Activated CD8-positive, alpha-beta memory T cell treated with anti-CD3 and anti-CD28 coated beads, Interleukin-2, amount 50 U/mL, for 48 hours (primary cell): ENCODE results near the gene CEP70.
A peak's percentile ranks its signal among the peaks of the same experiment; 100 is the strongest.
"Not testable (repeated sequence)": the region's sequence is repeated elsewhere in the genome, so short reads cannot be mapped to it uniquely, and the experiment has no call there.

ENCODE experiments used
- DNase-seq: peaks from one replicate; pipeline ENCODE4 v3.0.0-alpha.2; 2020

Gene CEP70

DNA sequence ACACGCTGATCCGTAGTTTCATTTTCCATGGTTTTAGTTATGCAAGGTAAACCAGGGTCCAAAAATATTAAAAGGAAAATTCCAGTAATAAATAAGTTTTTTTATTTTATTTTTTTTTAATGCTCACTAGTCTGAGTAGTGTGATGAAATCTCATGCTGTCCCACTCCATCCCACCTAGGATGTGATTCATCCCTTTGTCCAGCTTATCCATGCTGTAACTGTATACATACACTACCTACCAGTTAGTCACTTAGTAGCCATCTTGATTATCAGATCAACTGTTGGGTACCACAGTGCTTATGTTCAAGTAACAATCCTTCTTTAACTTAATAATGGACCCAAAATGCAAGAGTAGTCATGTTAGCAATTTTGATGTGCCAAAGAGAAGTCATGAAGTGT is 84.5 kb downstream of the CEP70 start:
- DNase-seq: no peak

DNA sequence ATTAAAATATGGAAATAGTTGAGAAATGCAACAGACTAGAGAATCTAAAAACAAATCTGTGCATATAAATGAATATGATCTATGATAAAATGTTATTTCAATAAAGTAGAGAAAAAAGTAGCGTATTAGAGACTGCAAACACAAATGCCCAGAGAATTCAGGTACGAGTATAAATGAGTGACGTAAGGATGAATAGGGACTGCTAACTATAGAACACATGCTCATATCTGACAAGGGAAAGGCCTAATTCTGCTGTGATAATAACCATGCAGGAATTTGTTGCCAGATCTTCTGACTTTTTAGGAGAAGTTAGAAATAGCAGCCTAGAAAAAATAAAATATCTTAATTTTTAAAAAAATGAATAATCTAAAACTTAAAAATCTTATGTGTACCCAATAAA is 86.5 kb downstream of the CEP70 start:
- DNase-seq: no peak

DNA sequence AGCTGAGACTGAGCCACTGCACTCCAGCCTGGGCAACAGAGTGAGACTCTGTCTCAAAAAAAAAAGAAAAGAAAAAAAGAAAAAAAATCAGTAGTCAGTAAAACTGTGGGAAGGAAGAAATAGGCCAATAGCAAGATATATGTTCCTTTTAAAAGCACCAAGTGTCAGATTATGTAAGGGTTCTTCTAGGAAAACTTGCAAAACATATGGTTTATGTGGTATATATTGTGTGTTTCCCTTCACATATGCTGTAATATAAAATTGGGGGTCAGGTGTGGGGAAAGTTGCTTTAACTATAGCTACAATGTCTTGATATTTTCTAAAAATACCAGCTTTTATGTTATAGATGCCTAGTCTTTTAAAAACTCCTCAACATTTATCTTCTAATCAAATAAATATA is 95.1 kb downstream of the CEP70 start:
- no peak for DNase-seq

DNA sequence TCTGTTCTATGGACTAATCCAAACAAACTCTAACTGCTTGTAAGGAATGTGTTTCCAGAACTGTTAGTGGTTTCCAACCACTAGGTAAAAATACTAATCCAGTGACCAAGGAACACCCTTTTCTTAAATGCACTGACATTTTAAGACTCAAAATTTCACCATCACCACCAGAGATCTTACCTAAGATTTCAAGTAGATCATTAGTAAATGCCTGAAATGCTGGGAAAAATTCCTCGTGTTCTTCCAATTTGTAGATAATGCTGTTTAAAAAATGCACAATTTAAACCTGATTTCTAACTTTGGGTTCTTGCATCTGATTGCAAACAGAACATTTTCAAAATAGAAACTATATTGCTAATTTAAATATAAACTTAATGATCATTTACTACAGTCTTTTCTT is 96.2 kb downstream of the CEP70 start:
- no peak for DNase-seq

DNA sequence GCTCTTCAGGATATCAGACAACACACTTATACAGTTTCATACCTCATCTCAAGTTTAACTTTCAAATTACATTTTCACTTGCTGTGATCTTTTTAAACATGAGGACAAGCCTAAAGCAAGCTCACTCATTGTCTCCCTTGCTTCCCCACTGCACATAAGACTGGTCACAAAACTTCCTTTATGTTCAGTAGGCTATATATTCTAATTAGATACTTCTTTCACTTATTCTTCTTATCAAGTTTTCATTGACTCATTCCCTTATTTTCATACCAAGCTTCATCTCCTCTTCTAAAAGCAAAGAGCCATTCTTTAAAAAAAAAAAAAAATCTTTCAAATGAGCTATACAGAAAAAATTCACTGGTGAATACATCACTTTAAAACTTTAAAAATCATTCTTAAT is 97.0 kb downstream of the CEP70 start:
- DNase-seq: no peak

DNA sequence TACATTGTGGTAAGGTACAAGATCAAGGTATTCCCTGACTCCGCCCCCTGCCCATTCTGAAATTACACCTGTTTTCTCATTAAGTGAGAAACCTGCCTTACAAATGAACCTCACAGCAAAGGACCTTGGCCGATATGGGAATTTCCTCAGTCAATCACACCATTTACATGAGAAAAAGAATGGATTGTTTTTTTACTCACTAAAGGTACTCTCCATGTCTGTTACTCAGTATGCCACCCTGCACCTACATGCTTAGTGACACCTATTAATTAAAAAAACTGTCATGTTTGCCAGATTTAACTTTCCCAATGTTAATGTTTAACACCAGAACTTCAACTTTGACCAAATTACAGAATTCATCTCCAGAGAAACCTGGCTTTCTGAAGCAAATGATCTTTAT is 97.6 kb downstream of the CEP70 start:
- no peak for DNase-seq

DNA sequence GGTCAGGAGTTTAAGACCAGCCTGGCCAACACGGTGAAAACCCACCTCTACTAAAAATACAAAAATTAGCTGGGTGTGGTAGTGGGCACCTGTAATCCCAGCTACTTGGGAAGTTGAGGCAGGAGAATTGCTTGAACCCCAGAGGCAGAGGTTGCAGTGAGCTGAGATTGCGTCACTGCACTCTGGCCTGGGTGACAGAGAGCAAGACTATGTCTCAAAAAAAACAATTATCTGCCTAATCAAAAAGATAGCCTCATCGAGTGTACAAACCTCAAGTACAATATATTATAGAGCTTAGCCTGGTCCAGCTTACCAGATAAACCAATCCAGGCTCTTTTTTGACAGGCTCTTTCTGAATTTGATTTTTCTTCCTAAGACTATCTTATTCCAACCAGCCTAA is 98.4 kb downstream of the CEP70 start:
- not testable (repeated sequence) for DNase-seq

DNA sequence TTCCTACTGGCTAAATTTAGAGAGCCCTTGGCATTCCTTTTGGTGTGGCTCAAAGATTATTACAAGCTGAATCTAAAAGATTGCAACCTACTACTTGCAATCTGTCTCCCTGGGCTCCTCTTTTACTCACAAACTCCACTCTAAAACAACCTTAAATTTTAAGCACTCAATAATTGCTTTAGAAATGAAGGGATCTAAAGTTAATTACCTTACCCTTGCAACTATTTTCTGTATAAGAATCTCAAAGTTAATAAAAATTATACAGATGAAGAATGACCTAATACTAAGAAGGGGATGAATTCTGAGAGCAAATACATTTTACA is 99.5 kb downstream of the CEP70 start:
- no peak for DNase-seq

DNA sequence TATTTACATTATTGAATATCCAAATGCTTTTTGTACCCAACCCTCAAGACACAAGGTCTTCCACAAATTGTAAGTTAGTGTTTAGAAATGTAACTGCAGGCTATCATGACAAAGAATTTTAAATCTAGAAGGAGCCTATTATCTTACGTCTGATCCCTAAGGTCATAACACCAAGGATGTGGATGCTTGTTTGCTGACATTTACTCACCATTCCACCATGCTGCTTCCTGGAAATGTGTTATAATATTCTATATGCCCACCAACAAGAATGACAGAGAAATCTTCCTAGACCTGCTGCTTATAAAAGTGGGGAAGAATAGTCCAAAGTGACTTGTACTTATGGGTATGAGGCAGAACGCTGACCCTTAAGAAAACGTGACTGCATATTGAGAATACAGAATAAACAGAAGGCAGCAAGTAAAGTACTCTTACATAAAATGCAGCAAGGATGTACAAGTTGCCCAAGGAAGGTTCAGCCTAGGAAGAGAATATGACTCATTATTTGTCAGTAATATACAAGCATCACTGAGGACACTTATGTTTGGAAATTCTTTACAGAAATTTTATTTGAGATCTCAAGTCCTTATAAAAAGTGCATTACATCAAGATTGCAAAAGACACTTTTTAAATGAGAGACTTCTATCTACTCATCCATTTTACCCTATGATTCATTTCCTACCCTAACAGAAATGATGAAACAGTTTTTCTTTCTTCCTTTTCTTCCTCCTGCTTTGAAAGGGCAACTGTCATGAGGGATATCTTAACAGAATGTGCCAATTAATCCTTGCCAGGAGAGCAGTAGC is 100.1 kb downstream of the CEP70 start:
- DNase-seq: no peak

DNA sequence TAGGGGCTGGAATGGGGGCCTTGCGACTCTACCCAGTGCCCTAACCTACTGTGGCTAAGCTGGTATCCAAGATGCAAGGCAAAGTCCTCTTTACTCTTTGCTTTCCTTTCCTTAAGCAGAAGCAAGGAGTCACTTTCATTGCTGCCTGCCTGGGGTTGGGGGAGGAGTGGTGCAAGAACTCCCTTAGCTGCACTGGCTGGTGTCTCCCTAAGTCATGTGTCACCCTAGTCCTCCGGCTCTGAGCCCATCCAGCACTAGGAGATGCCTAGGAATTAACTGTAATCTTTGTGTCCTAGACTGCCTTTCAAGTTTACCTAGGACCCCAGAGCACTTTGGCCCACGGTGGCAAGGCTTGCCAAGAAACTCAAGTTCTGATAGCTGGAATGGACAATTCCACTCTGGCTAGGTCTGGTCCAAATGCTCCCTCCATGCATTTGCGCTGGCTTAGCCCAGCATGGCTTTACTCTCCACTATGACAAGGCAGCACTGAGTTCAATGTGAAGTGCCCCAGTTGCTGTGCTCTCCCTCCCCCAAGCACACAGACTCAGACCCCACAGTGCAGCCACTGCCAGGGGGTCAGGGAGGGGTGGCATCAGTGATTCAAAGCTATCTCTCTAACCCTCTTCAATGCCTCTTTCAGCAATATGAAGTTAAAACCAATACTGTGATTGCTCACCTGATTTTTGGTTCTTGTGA is 100.9 kb downstream of the CEP70 start:
- no peak for DNase-seq

DNA sequence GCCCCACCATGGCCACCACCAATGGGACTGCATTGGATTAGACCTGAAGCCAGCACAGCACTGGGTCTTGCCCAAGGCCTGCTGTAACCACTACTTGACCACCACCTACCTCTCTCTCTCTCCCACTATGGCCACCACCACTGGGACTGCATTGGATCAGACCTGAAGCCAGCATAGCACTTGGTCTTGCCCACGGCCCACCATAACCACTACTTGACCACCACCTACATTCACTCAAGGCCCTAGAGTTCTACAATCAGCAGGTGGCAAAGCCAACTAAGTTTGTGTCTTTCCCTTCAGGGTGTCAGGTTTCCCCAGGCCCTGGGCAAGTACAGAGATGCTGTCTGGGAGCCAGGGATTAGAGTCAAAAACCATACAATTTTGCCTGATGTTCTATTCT is 102.1 kb downstream of the CEP70 start:
- DNase-seq: no peak

DNA sequence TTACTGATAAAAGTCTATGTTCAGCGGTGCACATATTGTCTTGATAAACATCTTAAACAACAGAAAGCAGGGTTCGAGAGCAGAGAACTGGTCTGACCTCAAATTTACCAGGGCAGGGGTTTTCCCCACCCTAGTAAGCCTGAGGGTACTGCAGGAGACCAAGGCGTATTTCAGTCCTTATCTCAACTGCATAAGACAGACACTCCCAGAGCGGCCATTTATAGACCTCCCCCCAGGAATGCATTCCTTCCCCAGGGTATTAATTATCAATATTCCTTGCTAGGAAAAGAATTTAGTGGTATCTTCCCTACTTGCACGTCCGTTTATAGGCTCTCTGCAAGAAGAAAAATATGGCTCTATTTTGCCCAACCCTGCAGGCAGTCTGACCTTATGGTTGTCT is 107.5 kb downstream of the CEP70 start:
- DNase-seq: not testable (repeated sequence)

DNA sequence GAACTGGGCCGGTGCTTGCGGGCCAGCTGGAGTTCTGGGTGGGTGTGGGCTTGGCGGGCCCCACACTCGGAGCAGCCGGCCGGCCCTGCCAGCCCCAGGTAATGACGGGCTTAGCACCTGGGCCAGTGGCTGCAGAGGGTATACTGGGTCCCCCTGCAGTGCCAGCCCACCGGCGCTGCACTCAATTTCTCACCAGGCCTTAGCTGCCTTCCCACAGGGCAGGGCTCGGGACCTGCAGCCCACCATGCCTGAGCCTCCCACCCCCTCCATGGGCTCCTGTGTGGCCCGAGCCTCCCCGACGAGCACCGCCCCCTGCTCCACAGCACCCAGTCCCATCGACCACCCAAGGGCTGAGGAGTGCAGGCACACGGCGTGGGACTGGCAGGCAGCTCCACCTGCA is 109.4 kb downstream of the CEP70 start:
- DNase-seq: not testable (repeated sequence)

DNA sequence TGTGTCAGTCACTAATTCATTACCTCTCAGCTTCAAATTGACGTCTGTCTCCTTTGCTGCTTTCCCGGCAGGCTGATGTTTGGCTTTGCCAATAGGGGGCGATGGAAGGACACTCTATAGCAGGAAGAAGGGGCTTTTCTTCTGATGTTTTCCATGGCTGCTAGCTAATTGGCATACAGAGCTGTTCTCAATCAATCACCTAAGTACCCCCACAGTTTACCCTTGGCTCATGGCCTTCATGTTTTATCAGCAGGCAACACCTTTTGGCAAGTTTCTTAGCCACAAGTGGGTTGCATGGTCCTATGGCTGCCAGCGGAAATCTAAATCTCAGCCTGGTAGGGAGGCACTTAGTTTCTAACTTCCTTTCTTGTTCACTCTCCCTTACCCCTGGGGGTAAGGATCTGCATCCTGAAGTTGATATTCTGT is 114.6 kb downstream of the CEP70 start:
- no peak for DNase-seq

DNA sequence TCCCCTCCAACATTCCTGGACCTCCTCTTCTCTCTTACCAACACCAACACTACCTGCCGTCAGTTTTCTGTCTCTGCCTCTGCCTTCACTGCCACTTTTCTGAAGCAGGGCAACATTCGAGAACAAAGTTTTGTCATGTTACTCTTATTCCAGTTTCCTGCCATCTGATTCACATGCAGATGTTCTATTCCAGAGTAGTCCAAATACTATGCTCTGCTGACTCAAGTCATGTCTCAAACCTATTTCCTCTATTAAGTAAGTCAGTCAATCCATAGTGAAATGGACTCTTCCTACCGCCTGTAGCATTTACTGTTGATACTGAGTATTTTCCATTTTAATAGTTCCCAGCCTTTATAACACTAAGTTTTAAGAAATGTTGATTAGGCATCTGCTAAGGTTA is 116.3 kb downstream of the CEP70 start:
- DNase-seq: no peak

DNA sequence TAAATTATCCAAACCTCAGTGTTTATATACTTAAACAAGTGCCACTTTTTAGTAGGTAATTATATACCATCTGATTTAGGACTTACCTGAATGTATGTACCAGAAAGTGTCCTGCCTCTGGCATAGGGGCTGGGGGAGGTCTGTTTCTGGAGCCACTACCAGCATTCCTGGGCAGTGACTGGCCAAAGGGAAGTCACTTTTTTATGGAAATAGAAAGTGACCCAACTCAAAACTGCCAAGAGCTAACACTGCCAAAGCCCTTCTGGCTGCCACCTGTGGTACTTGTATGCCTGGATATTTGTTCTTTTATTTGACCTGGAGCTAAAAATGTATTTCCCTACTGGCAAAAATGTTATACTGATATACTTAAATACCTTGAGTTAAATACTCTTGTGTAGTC is 116.9 kb downstream of the CEP70 start:
- DNase-seq: no peak

DNA sequence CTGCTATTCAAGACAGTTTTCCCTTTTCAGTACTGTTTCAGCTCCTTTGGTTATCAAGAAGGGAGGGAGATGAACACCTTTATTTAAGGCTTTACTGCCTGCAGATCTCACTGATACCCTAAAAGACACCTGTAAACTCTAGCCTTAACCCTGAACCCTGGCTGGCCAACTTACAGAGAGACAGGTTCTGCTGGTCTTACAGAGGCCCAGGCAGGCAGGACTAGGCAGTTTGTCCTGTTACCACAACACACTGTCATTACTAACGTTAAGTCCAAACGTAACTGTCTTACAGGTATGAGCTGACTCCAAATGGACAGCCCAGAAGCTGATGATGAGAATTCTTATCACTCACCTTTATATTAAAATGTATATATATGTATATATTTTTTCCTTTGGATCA is 117.5 kb downstream of the CEP70 start:
- DNase-seq: no peak

DNA sequence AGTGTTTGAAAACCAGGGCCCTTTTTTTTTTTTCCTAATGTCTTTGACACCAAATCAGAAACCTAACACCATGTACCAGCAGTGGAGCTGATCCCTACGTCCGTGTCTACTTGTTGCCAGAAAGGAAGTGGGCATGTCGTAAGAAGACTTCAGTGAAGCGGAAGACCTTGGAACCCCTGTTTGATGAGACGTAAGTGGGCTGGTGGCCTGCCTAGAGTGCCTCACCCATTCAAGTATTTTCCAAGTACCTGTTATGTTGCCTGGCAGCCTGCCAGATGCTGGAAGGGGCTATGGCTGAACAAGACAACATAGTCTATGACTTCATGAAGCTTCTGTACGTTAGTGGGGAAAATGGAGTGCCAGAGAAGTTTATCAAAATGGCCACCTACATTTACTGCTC is 119.9 kb downstream of the CEP70 start:
- no peak for DNase-seq

DNA sequence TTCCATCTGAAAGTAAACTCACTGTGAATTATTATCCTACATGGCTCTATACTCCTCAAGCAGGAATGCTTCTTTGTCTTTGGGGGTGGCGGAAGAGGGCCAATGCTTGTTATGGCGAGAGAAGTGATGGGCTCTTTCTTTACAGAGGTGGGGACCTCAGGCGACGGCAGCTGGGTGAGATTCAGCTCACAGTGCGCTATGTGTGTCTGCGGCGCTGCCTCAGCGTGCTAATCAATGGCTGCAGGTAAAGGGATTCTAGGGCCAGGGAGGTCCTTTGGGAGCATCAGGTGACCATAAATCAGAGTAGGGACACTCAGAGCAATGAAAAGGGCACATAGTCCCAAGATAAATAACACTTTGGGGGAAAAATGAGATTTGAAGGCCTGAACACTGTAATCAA is 120.7 kb downstream of the CEP70 start:
- no peak for DNase-seq

DNA sequence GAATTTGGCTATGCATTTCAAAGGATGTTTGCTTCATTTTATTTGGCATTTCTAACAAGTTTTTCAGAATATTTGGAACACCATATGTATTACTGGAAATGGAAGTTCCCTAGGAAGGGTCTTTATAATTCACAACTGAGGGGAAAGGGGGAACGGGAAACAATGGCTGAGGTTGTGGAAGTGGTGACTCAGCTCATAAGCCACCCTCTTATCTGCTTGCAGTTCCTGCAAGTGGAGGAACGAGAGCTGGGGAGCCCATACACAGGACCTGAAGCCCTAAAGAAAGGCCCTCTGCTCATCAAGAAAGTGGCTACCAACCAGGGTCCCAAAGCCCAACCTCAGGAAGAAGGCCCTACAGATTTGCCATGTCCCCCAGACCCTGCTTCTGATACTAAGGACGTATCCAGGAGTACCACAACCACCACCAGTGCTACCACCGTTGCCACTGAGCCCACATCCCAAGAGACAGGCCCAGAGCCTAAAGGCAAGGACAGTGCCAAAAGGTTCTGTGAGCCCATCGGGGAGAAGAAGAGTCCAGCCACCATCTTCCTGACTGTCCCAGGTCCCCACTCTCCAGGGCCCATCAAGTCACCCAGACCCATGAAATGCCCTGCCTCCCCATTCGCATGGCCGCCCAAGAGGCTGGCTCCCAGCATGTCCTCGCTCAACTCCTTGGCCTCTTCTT is 121.8 kb downstream of the CEP70 start:
- no peak for DNase-seq

DNA sequence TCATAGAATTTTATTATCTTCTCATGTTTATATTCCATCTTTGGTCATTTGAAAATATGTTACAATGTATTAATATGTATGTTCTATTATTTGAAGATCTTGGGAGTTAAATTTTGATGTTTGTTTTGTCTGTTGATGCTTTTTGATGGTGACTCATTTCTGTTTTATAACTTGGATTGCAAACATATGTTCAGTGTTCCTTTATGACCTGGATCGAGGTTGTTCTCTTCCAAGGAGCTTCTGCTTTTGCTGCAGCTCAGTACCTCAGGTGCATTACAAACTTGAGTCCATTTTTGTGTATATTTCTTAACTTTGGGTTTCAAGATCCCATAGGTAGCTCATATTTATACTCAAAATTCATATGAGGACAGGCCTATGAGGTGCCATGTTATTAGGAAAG is 122.6 kb downstream of the CEP70 start:
- DNase-seq: no peak

DNA sequence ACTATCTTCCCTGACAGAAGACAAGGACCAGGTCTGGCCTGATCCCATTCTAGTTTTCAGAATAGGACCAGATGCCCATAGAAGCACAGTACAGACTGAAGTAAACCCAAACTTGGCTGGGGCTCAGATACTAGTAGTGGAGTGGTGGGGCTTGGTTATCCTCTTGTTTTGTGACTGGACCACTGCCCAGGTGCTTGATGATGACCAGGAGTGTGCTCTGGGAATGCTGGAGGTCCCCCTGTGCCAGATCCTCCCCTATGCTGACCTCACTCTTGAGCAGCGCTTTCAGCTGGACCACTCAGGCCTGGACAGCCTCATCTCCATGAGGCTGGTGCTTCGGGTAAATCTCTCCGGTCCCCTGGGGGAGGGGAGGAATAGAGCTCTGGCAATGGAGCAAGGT is 123.4 kb downstream of the CEP70 start:
- DNase-seq: no peak

DNA sequence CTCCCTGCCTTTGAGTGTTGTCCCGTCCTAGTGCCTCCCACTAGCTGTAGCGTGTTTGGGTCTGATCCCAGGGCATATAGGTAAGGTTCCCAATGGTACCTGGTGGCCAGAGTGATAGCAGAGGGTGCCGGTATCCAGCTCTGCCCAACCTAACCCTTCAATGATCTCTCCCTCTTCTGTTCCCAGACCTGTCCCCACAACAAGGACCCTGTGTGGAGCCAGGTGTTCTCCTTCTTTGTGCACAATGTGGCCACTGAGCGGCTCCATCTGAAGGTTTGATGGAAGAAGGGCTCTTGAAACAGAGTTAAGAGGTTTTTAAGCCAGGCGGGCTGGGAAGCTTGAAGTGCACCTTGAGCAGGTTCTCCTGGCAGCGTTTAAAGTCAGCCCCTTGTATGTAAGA is 124.2 kb downstream of the CEP70 start:
- DNase-seq: peak; percentile 32

DNA sequence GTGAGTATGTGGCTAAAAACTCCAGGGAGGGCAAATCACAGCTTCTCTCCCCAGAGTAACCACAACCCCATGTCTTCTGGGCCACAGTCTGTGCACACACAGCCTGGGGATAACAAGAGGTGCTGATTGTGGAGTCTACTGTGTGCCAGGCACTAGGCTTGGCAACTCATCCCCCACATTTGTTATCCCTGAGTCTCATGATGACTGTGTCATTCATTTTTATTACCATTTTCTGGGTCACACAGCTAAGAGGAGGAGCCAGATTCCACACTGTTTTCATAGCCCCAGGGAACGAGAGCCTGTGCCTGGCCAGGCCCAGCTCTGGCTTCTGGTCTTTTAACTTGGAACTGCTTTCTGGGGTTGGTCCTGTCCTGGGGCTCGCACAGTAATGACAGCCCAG is 125.2 kb downstream of the CEP70 start:
- DNase-seq: no peak
